NCI-H1092 treated with DMSO at 0.1 percent for 48 hours (cell line): ENCODE measurements around the gene LIPH.
"Not testable (repeated sequence)": the region's sequence is repeated elsewhere in the genome, so short reads cannot be mapped to it uniquely, and the experiment has no call there.

Experiments used
- DNase-seq: peaks from one replicate; lab custom pipeline; 2025; lab: John Stamatoyannopoulos, UW

Gene LIPH

GRCh38 chr3:185552358-185552877 lies at the start of gene LIPH:
LIPH (minus strand) TSS chr3:185552588; CDS start chr3:185552471, 117 bp downstream.
- DNase-seq, result no peak

GRCh38 chr3:185595526-185595925 lies 43.1 kb upstream of the LIPH start:
- no peak for DNase-seq

GRCh38 chr3:185594073-185594472 lies 41.7 kb upstream of the LIPH start:
- no peak for DNase-seq

- DNase-seq, result no peak
Observed at GRCh38 chr3:185586686-185587039, 34.3 kb upstream of the LIPH start.

GRCh38 chr3:185585859-185586685 lies 33.7 kb upstream of the LIPH start, which contains the start of gene SENP2:
SENP2 (plus strand) TSS chr3:185586295; CDS start chr3:185586414, 119 bp downstream.
- peak; percentile 99 for DNase-seq

GRCh38 chr3:185585518-185585858 lies 33.1 kb upstream of the LIPH start:
- no peak for DNase-seq

- DNase-seq, result no peak
Observed at GRCh38 chr3:185584686-185585085, 32.3 kb upstream of the LIPH start.

GRCh38 chr3:185583925-185584324 lies 31.5 kb upstream of the LIPH start:
- DNase-seq, result no peak

- DNase-seq, result no peak
Observed at GRCh38 chr3:185582871-185583270, 30.5 kb upstream of the LIPH start.

- no peak for DNase-seq
Observed at GRCh38 chr3:185582236-185582635, 29.8 kb upstream of the LIPH start.

GRCh38 chr3:185575108-185575869 lies 22.9 kb upstream of the LIPH start:
- DNase-seq, result peak; percentile 84

GRCh38 chr3:185572183-185572582 lies 19.8 kb upstream of the LIPH start:
- no peak for DNase-seq

- DNase-seq, result no peak
Observed at GRCh38 chr3:185561958-185562357, 9.6 kb upstream of the LIPH start.

GRCh38 chr3:185561374-185561943 lies 9.1 kb upstream of the LIPH start:
- DNase-seq, result no peak

GRCh38 chr3:185560676-185561075 lies 8.3 kb upstream of the LIPH start:
- DNase-seq, result no peak

GRCh38 chr3:185559706-185560090 lies 7.3 kb upstream of the LIPH start:
- no peak for DNase-seq

- DNase-seq, result no peak
Observed at GRCh38 chr3:185558395-185558794, 6.0 kb upstream of the LIPH start.

GRCh38 chr3:185556640-185557039 lies 4.3 kb upstream of the LIPH start:
- DNase-seq, result not testable (repeated sequence)

GRCh38 chr3:185555860-185556347 lies 3.5 kb upstream of the LIPH start:
- DNase-seq, result no peak

GRCh38 chr3:185555101-185555501 lies 2.7 kb upstream of the LIPH start:
- DNase-seq, result no peak

GRCh38 chr3:185549651-185550111 lies 2.7 kb downstream of the LIPH start:
- DNase-seq, result no peak

- DNase-seq, result no peak
Observed at GRCh38 chr3:185549122-185549521, 3.3 kb downstream of the LIPH start.
